ENCODE measurements around the gene OR2AT4.

DNA sequence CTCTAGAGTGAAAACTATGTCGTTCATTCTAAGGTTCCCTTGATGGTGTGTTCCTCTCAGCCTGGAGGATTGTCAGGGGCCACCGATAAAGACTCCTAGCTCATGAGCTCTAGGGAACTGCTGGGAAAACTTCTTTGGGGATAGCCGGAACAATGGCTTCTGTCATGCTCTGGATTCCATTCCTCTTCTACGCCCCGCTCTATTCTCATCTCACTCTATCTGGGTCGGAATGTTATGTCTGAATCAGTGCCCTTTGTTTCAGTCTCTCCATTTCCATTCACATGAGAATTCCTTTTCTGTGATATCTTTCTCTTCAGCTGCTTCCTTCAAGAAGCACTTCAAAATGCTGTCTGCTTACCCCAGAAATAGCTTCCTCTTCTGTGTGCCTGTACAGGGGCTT lies 37.3 kb upstream of the OR2AT4 start:
- TF ChIP-seq, protein P1, sequence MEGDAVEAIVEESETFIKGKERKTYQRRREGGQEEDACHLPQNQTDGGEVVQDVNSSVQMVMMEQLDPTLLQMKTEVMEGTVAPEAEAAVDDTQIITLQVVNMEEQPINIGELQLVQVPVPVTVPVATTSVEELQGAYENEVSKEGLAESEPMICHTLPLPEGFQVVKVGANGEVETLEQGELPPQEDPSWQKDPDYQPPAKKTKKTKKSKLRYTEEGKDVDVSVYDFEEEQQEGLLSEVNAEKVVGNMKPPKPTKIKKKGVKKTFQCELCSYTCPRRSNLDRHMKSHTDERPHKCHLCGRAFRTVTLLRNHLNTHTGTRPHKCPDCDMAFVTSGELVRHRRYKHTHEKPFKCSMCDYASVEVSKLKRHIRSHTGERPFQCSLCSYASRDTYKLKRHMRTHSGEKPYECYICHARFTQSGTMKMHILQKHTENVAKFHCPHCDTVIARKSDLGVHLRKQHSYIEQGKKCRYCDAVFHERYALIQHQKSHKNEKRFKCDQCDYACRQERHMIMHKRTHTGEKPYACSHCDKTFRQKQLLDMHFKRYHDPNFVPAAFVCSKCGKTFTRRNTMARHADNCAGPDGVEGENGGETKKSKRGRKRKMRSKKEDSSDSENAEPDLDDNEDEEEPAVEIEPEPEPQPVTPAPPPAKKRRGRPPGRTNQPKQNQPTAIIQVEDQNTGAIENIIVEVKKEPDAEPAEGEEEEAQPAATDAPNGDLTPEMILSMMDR (IDR thresholded peaks at IDR 0.05): no peak
- TF ChIP-seq POLR2A (IDR thresholded peaks at IDR 0.05): no peak
